Measurements from ENCODE around the gene DPM2. TPM values are rescaled to one million over a fixed set of nuclear protein-coding genes. Genes with fewer than 3 reads are reported as not detected.

The DPM2 gene
- total RNA-seq, 4 donors from 2014 or later: 17.3 to 43.3 (median 35.5) TPM

DNA sequence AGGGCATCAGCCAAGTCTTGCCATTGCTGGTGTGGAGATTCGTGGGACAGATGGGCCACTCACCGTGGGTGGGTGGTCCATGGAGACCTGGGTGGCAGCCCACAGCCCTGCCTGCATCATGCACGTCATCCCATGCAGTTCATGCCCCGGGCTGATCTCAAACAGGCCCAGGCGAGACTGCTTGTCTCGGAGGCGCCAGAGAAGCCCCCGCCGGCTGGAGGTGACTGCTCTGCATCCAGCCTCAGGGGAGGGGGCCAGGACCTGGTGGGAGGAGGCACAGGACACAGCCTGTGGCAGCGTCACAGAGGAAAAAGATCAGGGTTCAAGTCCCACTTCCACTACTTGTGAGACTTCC, 8.1 kb downstream of the DPM2 start:
- H3K4me3 ChIP-seq (replicated peaks in 1 of 3): no peak overlapping the region
- H3K9me3 ChIP-seq: no peaks in the 10 kb centered on the region
- no peak overlapping the region for H3K27ac ChIP-seq
- H3K4me1 ChIP-seq: peaks cover 26 to 33% of the 10 kb centered on the region in 2 donors
- DNase-seq: no peak
- no peaks in the 10 kb centered on the region for H3K27me3 ChIP-seq
- WGBS, 2 donors: 80 to 89% methylated on average over 4 to 5 of the region's 10 CpGs
- no peaks in the 10 kb centered on the region for H3K36me3 ChIP-seq
- TF ChIP-seq POLR2A (IDR thresholded peaks at IDR 0.05): no peak
- TF ChIP-seq, protein P1, sequence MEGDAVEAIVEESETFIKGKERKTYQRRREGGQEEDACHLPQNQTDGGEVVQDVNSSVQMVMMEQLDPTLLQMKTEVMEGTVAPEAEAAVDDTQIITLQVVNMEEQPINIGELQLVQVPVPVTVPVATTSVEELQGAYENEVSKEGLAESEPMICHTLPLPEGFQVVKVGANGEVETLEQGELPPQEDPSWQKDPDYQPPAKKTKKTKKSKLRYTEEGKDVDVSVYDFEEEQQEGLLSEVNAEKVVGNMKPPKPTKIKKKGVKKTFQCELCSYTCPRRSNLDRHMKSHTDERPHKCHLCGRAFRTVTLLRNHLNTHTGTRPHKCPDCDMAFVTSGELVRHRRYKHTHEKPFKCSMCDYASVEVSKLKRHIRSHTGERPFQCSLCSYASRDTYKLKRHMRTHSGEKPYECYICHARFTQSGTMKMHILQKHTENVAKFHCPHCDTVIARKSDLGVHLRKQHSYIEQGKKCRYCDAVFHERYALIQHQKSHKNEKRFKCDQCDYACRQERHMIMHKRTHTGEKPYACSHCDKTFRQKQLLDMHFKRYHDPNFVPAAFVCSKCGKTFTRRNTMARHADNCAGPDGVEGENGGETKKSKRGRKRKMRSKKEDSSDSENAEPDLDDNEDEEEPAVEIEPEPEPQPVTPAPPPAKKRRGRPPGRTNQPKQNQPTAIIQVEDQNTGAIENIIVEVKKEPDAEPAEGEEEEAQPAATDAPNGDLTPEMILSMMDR (IDR thresholded peaks at IDR 0.05): no peak
- intact Hi-C loops (cut with DNase I): loop anchor here (5.0 to 10.0 kb wide), 2 partner anchors 142 to 425 kb away; partner anchors contain the start of gene CDK9

DNA sequence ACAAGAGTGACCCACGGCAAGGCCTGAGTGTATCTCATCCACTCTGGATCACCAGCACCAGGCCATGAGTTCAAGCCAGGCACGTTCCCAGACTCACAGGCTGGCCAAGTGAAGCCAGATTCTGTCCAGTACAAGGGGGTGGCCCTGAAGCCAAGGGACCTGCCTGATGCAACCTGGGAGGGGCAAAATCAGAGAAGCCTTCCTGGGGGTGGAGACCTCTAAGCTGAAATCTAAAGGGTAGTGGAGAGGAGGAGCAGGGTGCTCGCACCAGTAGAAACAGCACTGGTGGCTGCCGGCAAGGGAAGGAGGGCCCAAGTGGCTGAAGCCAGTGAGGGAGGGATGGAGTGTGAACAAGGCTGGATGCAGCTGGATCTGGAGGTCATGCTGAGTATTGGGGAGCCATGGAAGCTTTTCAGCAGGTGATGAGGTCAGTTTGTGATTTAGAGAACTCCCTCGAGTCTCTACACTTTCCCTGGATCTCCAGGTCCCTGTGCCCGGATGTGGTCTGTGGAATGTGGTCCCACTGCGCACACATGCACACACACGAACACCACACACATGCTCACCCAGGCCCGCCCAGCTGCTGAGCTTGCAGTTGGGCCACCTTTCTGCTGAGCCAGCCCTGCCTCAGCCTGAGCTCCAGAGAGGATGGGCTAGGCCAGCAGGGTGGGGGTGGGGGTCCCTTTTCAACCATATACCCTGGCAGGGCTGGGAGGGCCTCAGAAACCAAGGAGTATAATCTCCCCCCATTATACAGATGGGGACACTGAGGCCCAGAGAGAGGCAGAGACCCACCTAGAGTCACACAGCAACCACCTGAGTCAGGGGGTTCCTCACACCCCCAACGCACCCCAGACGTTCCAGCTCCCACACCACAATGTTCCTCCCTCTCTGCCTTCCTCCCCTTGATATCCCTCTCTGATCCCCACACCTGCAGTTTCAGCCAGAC, 8.7 kb downstream of the DPM2 start:
- TF ChIP-seq POLR2A (IDR thresholded peaks at IDR 0.05): no peak
- TF ChIP-seq, protein P1 (IDR thresholded peaks at IDR 0.05): no peak
- DNase-seq: no peak
- Histone ChIP-seq H3K4me3 (replicated peaks in 1 of 3) (no peak overlapping the region), H3K27me3 (no peaks in the 10 kb centered on the region), H3K9me3 (no peaks in the 10 kb centered on the region), H3K36me3 (no peaks in the 10 kb centered on the region), H3K4me1 (peaks cover 26 to 33% of the 10 kb centered on the region in 2 donors), H3K27ac (no peak overlapping the region)
- 79 to 81% methylated on average over 9 to 10 of the region's 11 CpGs for WGBS, 2 donors
- intact Hi-C loops (cut with DNase I): loop anchor here (5.0 to 10.0 kb wide), 2 partner anchors 142 to 424 kb away; partner anchors contain the start of gene CDK9

DNA sequence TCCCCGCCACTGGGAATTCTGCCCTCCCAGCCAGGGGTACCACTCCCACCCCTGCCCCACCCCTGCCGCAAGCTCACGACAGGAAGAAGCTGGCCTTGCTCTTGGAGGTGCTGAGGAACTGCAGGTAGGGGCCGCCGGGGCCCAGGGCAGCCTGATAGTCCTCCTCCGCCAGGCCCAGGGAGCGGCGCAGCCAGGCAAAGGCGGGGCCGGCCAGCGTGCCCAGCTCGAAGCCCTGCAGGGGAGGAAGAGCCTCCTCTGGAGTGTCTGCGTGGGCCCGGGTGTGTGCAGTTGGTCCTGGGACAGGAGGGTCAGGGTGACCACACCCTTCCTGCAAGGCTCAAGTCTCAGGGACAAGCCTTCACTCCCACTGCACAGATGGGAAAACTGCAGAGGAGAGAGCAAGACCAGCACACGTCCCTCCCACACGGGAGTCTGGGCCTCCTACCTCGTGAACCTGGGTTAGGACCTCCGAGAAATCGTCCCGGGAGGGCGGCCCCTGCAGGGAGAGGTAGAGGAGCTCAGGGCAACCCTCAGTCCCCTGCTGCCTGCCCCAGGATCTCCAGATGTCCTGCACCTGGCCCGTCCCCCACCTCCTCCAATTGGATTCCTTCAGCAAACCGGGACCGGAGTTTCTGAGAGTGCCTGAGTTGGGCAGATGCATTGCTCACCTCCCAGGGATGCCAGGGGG, 9.5 kb downstream of the DPM2 start:
- H3K4me3 ChIP-seq (replicated peaks in 1 of 3): no peak overlapping the region
- no peaks in the 10 kb centered on the region for H3K27me3 ChIP-seq

DNA sequence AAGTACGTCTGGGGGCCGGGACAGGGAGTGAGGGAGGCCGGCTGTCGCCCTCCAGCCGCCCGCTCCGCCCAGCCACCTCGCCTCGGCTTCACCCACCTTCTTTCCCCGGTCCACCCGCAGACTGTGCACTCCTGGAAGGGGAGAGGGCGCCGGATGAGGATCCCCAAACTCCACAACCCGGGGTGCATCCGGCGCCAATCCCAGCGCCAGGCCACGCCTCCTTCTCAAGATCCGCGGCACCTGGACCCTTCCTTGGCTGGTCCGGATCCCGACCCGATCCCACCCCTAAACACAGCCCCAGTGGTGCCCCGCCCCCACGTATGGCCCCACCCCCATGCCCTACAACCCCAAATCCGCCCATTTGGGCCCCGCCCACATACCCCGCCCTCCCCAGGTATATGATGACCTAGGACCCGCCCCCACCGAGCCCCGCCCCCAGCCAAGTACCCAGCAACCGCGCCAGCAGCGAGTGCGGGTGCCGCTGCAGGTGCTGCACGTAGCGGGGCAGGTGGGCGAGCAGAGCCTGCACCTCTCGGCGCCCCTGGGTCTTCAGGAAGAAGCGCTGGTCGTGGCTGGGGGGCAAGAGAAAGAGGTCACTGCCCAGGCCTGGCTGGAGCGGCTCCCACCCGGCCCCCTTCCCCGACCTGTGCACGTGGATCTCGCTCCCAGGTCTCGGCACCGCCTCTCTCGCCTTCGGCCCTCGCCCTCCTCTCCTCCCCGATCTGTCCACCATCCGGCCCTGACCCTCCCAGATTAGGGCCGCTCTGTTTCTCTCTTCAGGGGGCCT, 10.3 kb downstream of the DPM2 start:
- H3K36me3 ChIP-seq: no peaks in the 10 kb centered on the region
- H3K9me3 ChIP-seq: no peaks in the 10 kb centered on the region
- intact Hi-C loops (cut with DNase I): loop anchor here (5.0 to 10.0 kb wide), 2 partner anchors 140 to 423 kb away; partner anchors contain the start of gene CDK9
- no peaks in the 10 kb centered on the region for H3K27me3 ChIP-seq
- no peak overlapping the region for H3K27ac ChIP-seq
- peak in 1 of 2 donors; percentile 64 for DNase-seq
- TF ChIP-seq, protein P1 (IDR thresholded peaks at IDR 0.05): no peak
- no peak for TF ChIP-seq POLR2A (IDR thresholded peaks at IDR 0.05)
- no peak overlapping the region for H3K4me3 ChIP-seq (replicated peaks in 1 of 3)
- 9 to 14% methylated on average over 14 to 31 of the region's 56 CpGs for WGBS, 2 donors
- H3K4me1 ChIP-seq: peaks cover 26 to 33% of the 10 kb centered on the region in 2 donors

More for the DNA sequence above, 9.5 kb downstream of the DPM2 start:
- H3K4me1 ChIP-seq: peaks cover 26 to 33% of the 10 kb centered on the region in 2 donors
- no peaks in the 10 kb centered on the region for H3K9me3 ChIP-seq
- no peak for DNase-seq
- H3K27ac ChIP-seq: no peak overlapping the region
- no peaks in the 10 kb centered on the region for H3K36me3 ChIP-seq
- whole genome bisulfite sequencing, 2 donors: 44 to 53% methylated on average over 11 of the region's 24 CpGs
- TF ChIP-seq, protein P1 (IDR thresholded peaks at IDR 0.05): no peak
- no peak for TF ChIP-seq POLR2A (IDR thresholded peaks at IDR 0.05)
- intact Hi-C loops (cut with DNase I): loop anchor here (5.0 to 10.0 kb wide), 2 partner anchors 141 to 423 kb away; partner anchors contain the start of gene CDK9

All from thyroid gland (tissue), 4 donors.